DMS79 treated with DMSO at 0.1 percent for 48 hours (cell line): ENCODE measurements around the gene GLB1L2.

Experiments used
- DNase-seq: peaks from one replicate; lab custom pipeline; 2025; lab: John Stamatoyannopoulos, UW

GLB1L2 gene

GRCh38 chr11:134367781-134368180, 36.0 kb downstream of the GLB1L2 start:
- DNase-seq = no peak

- DNase-seq = no peak
These were observed 38.1 kb downstream of the GLB1L2 start for GRCh38 chr11:134369656-134370525.

GRCh38 chr11:134370526-134371435, 39.0 kb downstream of the GLB1L2 start:
- no peak for DNase-seq

- no peak for DNase-seq
These were observed 39.8 kb downstream of the GLB1L2 start for GRCh38 chr11:134371436-134372185.

- DNase-seq = peak; percentile 77
These were observed 40.7 kb downstream of the GLB1L2 start for GRCh38 chr11:134372536-134372935.

- DNase-seq = peak; percentile 95
These were observed 41.2 kb downstream of the GLB1L2 start for GRCh38 chr11:134372961-134373360.

GRCh38 chr11:134373591-134374052, 41.8 kb downstream of the GLB1L2 start:
- no peak for DNase-seq

- peak; percentile 85 for DNase-seq
These were observed 42.4 kb downstream of the GLB1L2 start for GRCh38 chr11:134374171-134374570.

- DNase-seq = no peak
These were observed 43.2 kb downstream of the GLB1L2 start for GRCh38 chr11:134374891-134375550.

- no peak for DNase-seq
These were observed 44.5 kb downstream of the GLB1L2 start for GRCh38 chr11:134376150-134376921.

- DNase-seq = no peak
These were observed 46.1 kb downstream of the GLB1L2 start for GRCh38 chr11:134377876-134378275.

GRCh38 chr11:134379241-134379640, 47.5 kb downstream of the GLB1L2 start:
- DNase-seq = no peak

GRCh38 chr11:134380229-134380628, 48.4 kb downstream of the GLB1L2 start:
- no peak for DNase-seq

GRCh38 chr11:134380785-134381184, 49.0 kb downstream of the GLB1L2 start:
- DNase-seq = no peak

- DNase-seq = no peak
These were observed 50.5 kb downstream of the GLB1L2 start for GRCh38 chr11:134382257-134382656.

- DNase-seq = no peak
These were observed 51.0 kb downstream of the GLB1L2 start for GRCh38 chr11:134382830-134383229.

- no peak for DNase-seq
These were observed 51.9 kb downstream of the GLB1L2 start for GRCh38 chr11:134383576-134384221.

GRCh38 chr11:134384406-134384805, 52.6 kb downstream of the GLB1L2 start:
- no peak for DNase-seq

GRCh38 chr11:134385171-134385570, 53.4 kb downstream of the GLB1L2 start:
- no peak for DNase-seq
